ENCODE measurements around the gene LNX1. TPM values are rescaled to one million over a fixed set of nuclear protein-coding genes. Genes with fewer than 3 reads are reported as not detected.

LNX1 gene
- total and polyA plus RNA-seq, 2 of the 8 experiments (the other 6 are each of a cell fraction or from before 2014, with no cell fraction given), result 2.7 to 3.8 TPM

DNA sequence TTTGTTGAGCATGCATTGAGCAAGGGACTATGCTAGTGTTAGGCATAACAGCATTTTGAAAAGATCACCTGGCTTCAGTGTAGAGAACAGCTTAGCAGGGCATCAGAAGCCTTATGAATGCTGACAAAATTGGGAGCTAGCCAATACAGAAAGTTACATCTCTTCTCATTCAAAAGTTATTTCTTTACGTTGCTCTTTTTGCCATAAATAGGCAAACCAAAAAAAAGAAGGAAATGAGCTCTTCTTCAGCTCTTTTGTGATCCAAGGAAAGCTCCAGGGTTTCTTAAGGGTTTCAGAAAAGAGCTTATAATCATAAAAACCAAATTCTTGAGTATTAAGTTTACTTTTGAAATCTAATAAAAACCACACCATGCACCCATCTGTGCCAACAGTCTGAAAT, 35.2 kb upstream of the LNX1 start:
- H2BK5ac ChIP-seq (ENCODE audit: low read depth, low read length), result no peak overlapping the region
- H2BK120ac ChIP-seq (replicated peaks; ENCODE audit: low read depth, low read length), result no peak overlapping the region
- H3K14ac ChIP-seq (ENCODE audit: insufficient read length), result no peak overlapping the region
- no peak overlapping the region for H4K5ac ChIP-seq (ENCODE audit: insufficient read length, low read depth, low read length)
- no peak overlapping the region for H2BK15ac ChIP-seq (ENCODE audit: low read length)
- ChIA-PET POLR2A (ENCODE audit: partially characterized antibody) (interaction anchor here (0.7 kb wide), 1 partner anchor 17 kb away, joined by 3 read pairs; no protein-coding TSS in a partner anchor), CTCF (ENCODE audit: partially characterized antibody) (interaction anchor here (0.6 to 1.9 kb wide), 5 partner anchors 10 to 393 kb away, joined by 3 to 5 read pairs (median 3); no protein-coding TSS in a partner anchor)
- no peak overlapping the region for H4K91ac ChIP-seq (replicated peaks; ENCODE audit: insufficient read length, low read length)
- no peak overlapping the region for H2AFZ ChIP-seq (ENCODE audit: low read length)
- peaks cover 0 to 7% (median 0%) of the 10 kb centered on the region in 4 experiments; a peak in 1 of 7 replicates for H3K4me1 ChIP-seq (replicated peaks in 1 of 4; ENCODE audit: control insufficient read depth in 3 of 4, insufficient read depth in 4 of 4, low read length in 3 of 4)
- no peaks in the 10 kb centered on the region for H3K36me3 ChIP-seq (ENCODE audit: control insufficient read depth in 2 of 4, insufficient read depth in 4 of 4, low read length in 3 of 4)
- no peak overlapping the region for H3K27ac ChIP-seq (ENCODE audit: low read depth, low read length)
- TF ChIP-seq EP300 (IDR thresholded peaks at IDR 0.05; ENCODE audit: borderline replicate concordance in 1 of 2, low read depth in 2 of 2, low read length in 2 of 2) (no peak), SAP30 (IDR thresholded peaks at IDR 0.05; ENCODE audit: insufficient read depth, insufficient replicate concordance, low read length) (no peak), FOSL1 (IDR thresholded peaks at IDR 0.05; ENCODE audit: insufficient read depth, low read depth, low read length) (no peak), MAFK (IDR thresholded peaks at IDR 0.05; ENCODE audit: low read depth, low read length) (no peak), RFX5 (IDR thresholded peaks at IDR 0.05; ENCODE audit: borderline replicate concordance, low read depth, low read length) (no peak)
- H2BK20ac ChIP-seq (ENCODE audit: low read length), result no peak overlapping the region
- no peak overlapping the region for H2BK12ac ChIP-seq (ENCODE audit: low read depth, low read length)
- H3K27me3 ChIP-seq (replicated peaks in 1 of 4; ENCODE audit: control insufficient read depth in 3 of 4, extremely low read depth in 1 of 4, insufficient read depth in 3 of 4, low read length in 3 of 4), result no peaks in the 10 kb centered on the region; a peak in 1 of 7 replicates
- FAIRE-seq (no peak), DNase-seq (ENCODE audit: low read depth in 1 of 2, low spot score in 2 of 2) (no peak)
- H4K8ac ChIP-seq (ENCODE audit: extremely low read depth, insufficient read depth, low read length), result no peak overlapping the region
- no peaks in the 10 kb centered on the region for H3K9me3 ChIP-seq (ENCODE audit: insufficient read depth in 2 of 2, low read depth in 1 of 2, low read length in 1 of 2)
- no peak overlapping the region for H3K4me2 ChIP-seq (ENCODE audit: insufficient read depth in 1 of 2, low read depth in 2 of 2, low read length in 2 of 2)
- H3K79me2 ChIP-seq (ENCODE audit: control insufficient read depth in 1 of 2, insufficient read depth in 2 of 2, low read length in 2 of 2), result no peaks in the 10 kb centered on the region
- H3K18ac ChIP-seq (ENCODE audit: extremely low read depth, low read length), result no peak overlapping the region
- no peaks in the 10 kb centered on the region for H3K23me2 ChIP-seq (ENCODE audit: low read depth, low read length)
- H3K56ac ChIP-seq (replicated peaks; ENCODE audit: insufficient read length, low read depth, low read length), result no peak overlapping the region
- no peaks in the 10 kb centered on the region for H4K20me1 ChIP-seq (replicated peaks in 1 of 2; ENCODE audit: control insufficient read depth in 1 of 2, insufficient read depth in 2 of 2, low read length in 2 of 2)
- no peak overlapping the region for H3K4me3 ChIP-seq (ENCODE audit: extremely low read depth in 1 of 4, insufficient read depth in 2 of 4, low read depth in 3 of 4, low read length in 4 of 4)
- WGBS, 2 experiments (ENCODE audit: extremely low coverage in 1 of 2, insufficient coverage in 1 of 2, insufficient read length in 1 of 2, insufficient replicate concordance in 2 of 2, low coverage in 1 of 2, low lambda C conversion rate in 2 of 2, missing lambda C conversion rate in 1 of 2), result 85% methylated on average over 1 of the region's 1 CpG; no CpG with 5 or more reads in 1 of the 2 experiments
- no peak overlapping the region for H3K4ac ChIP-seq (replicated peaks; ENCODE audit: insufficient read length, low read depth, low read length)
- H3K23ac ChIP-seq (ENCODE audit: insufficient read length), result no peak overlapping the region
- no peak overlapping the region for H3K9ac ChIP-seq (replicated peaks in 1 of 4; ENCODE audit: extremely low read depth in 1 of 4, low read depth in 3 of 4, low read length in 3 of 4)
- no peak overlapping the region for H2AK5ac ChIP-seq (ENCODE audit: low read depth, low read length)
- H3K79me1 ChIP-seq (ENCODE audit: low read depth, low read length), result no peaks in the 10 kb centered on the region

Measured in H1 (cell line).